Astrocyte (in vitro differentiated cells and primary cell): ENCODE results near the gene MOCS3.

Source experiments
- CTCF ChIP-seq: IDR thresholded peaks from 2 replicates; pipeline ENCODE4 v1.5.1; 2011; ENCODE audit warnings: low read depth, mild to moderate bottlenecking, inconsistent platforms, low read length, moderate library complexity; ENCODE audit not compliant: insufficient read depth
- EZH2 ChIP-seq: IDR thresholded peaks from 2 replicates; pipeline ENCODE4 v1.6.1; 2012; ENCODE audit warnings: mild to moderate bottlenecking, low read length, inconsistent platforms; ENCODE audit not compliant: insufficient read depth

- TF ChIP-seq CTCF (no peak), EZH2 (no peak)
Measured at GRCh38 chr20:50968289-50968688, 9.7 kb downstream of the MOCS3 start.
